ENCODE measurements around the gene CT45A1. TPM values are rescaled to one million over a fixed set of nuclear protein-coding genes. Genes with fewer than 3 reads are reported as not detected.
"Not testable (repeated sequence)": the region's sequence is repeated elsewhere in the genome, so short reads cannot be mapped to it uniquely, and the experiment has no call there.

CT45A1 gene
- total and polyA plus RNA-seq, 12 donors = not detected

DNA sequence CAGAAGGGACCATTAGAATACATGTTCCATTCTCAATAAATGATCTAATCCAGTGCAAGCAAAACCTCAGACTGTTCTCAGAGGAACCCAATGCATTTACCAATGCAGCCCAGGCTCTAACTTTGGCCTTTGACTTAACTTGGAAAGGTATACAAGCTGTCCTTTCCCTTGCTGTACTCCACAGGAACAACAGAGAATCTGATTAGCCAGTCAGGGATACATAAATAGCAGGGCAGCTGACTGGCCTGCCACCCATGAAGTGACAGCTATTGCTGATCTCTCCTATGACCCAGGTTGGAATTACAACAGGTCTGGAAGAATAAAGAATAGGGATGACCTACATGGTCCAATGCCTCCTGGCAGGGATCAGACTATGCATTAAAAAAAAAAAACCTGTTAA is 14.5 kb upstream of the CT45A1 start:
- intact Hi-C loops (cut with DNase I) = no loop called here
- H3K27me3 ChIP-seq = peaks cover 11% of the 10 kb centered on the region

DNA sequence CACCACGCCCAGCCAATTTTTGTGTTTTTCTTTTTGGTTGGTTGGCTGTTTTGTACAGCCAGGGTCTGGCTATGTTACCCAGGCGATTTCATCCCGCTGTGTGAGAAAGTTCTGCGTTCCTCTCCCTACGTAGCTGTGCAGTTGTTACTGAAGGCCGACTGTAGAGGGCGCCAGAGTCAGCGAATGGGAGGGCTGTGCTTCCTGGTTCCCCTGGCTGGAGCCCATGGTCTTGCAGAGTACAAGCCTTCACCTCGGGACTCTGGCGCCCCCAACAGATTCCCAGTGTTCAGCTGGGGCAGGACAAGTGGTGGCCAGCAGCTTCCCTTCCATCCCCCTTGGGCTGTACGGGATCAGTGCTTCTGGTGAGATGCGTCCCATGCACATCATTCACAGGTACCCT is 5.6 kb upstream of the CT45A1 start:
- peaks cover 3% of the 10 kb centered on the region for H3K27me3 ChIP-seq
- H3K36me3 ChIP-seq (replicated peaks in 1 of 2) = no peaks in the 10 kb centered on the region
- WGBS, 4 donors = 54 to 63% (median 60%) methylated on average over 3 to 12 of the region's 12 CpGs
- H3K9me3 ChIP-seq (replicated peaks in 1 of 3) = no peaks in the 10 kb centered on the region
- no peak overlapping the region for H3K4me3 ChIP-seq
- TF ChIP-seq, protein P1, sequence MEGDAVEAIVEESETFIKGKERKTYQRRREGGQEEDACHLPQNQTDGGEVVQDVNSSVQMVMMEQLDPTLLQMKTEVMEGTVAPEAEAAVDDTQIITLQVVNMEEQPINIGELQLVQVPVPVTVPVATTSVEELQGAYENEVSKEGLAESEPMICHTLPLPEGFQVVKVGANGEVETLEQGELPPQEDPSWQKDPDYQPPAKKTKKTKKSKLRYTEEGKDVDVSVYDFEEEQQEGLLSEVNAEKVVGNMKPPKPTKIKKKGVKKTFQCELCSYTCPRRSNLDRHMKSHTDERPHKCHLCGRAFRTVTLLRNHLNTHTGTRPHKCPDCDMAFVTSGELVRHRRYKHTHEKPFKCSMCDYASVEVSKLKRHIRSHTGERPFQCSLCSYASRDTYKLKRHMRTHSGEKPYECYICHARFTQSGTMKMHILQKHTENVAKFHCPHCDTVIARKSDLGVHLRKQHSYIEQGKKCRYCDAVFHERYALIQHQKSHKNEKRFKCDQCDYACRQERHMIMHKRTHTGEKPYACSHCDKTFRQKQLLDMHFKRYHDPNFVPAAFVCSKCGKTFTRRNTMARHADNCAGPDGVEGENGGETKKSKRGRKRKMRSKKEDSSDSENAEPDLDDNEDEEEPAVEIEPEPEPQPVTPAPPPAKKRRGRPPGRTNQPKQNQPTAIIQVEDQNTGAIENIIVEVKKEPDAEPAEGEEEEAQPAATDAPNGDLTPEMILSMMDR (IDR thresholded peaks at IDR 0.05) = peak in 1 of 6 experiments; percentile 30
- TF ChIP-seq POLR2A (IDR thresholded peaks at IDR 0.05) = no peak
- DNase-seq = peak in 3 of 7 donors; percentile 1 to 26 (median 13)
- no peaks in the 10 kb centered on the region for H3K4me1 ChIP-seq (replicated peaks in 1 of 2)
- H3K27ac ChIP-seq = no peak overlapping the region
- intact Hi-C loops (cut with DNase I) = no loop called here

More for the DNA sequence above, 14.5 kb upstream of the CT45A1 start:
- Histone ChIP-seq H3K4me3 (no peak overlapping the region), H3K27ac (no peak overlapping the region), H3K4me1 (replicated peaks in 1 of 2) (no peaks in the 10 kb centered on the region), H3K9me3 (replicated peaks in 1 of 3) (no peaks in the 10 kb centered on the region), H3K36me3 (replicated peaks in 1 of 2) (no peaks in the 10 kb centered on the region)
- TF ChIP-seq, protein P1 (IDR thresholded peaks at IDR 0.05) = no peak
- no peak for TF ChIP-seq POLR2A (IDR thresholded peaks at IDR 0.05)
- no peak for DNase-seq

DNA sequence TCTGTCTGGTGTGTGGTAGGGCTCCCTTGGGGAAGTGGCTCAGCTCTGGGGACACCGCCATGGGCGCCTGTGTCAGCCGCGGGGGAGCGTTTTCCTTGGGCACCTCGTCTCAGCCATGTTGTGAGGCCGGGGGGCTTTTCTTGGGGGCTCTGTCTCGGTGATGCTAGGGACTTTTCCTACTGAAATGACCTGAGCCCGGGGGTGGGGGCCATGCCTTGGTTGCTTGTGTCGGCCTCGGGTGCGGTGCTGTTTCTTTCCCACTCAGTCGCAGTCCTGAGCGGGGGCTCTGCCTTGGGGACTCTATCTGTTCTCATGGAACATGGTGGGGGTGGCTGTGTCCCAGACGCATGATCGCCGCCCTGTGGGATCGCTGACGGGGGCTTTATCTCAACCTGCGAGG is 356 bp downstream of the CT45A1 start:
- H3K27me3 ChIP-seq = no peaks in the 10 kb centered on the region

DNA sequence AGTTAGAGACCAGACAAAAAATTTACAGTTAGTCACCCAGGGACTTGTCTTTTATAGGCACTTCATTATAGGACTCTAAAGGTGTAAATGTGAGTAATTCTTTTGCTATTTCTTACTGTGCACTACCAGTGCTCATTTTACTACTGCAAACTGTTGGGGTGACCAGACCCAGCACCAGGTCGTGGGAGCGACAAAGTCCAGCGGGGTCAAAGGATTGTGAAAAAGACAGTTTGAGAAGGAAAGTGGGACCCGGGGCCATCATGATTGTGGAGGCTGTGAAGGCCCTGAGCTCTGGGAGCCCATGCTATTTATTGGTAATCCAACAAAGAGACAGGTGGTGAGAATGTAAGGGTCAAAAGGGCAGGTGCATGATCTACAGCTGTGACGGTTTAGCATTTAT is 21.2 kb downstream of the CT45A1 start:
- not testable (repeated sequence) for DNase-seq
- 55 to 79% (median 70%) methylated on average over 5 of the region's 5 CpGs for WGBS, 4 donors

More for the DNA sequence above, 356 bp downstream of the CT45A1 start:
- DNase-seq = no peak
- TF ChIP-seq, protein P1 (IDR thresholded peaks at IDR 0.05) = no peak
- TF ChIP-seq POLR2A (IDR thresholded peaks at IDR 0.05) = no peak
- 75 to 89% (median 87%) methylated on average over 4 to 20 of the region's 20 CpGs for WGBS, 4 donors
- no peaks in the 10 kb centered on the region for H3K4me1 ChIP-seq (replicated peaks in 1 of 2)
- no peak overlapping the region for H3K27ac ChIP-seq
- intact Hi-C loops (cut with DNase I) = no loop called here
- no peaks in the 10 kb centered on the region for H3K9me3 ChIP-seq (replicated peaks in 1 of 3)
- no peak overlapping the region for H3K4me3 ChIP-seq
- no peaks in the 10 kb centered on the region for H3K36me3 ChIP-seq (replicated peaks in 1 of 2)

DNA sequence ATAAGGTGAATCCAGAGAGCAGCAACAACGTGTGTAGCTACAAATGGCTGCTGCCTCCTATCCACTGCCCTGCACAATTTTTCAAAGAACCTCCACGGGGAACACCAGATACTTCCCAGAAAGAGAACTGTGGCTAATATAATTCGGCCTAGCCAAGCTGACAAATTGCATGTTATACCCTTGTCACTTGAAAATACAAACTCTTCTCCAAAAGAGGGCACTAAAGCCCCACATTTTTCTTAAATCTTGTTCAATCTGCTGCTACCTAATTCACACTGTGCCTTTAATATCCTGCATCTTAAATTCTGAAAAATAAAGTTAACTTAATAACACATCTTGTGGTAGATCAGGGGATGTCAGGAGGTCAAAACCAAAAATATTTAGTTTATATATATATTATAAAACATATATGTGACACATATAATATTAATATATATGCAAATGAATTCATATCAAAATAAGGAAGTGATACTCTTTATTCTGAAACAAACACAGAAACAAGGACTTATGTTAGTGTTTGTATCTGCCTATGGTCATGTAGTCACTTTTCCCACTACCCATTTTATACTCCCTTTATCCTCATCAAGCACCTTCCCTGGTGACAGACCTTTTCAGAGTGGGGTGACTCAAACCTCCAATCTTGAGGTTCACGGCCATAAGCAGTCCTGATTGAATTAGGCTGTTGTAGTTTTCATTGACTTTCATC is 24.1 kb downstream of the CT45A1 start:
- 29 to 48% (median 37%) methylated on average over 4 of the region's 4 CpGs for whole genome bisulfite sequencing, 4 donors
- Histone ChIP-seq H3K9me3 (replicated peaks in 1 of 3) (no peaks in the 10 kb centered on the region), H3K4me1 (replicated peaks in 1 of 2) (no peaks in the 10 kb centered on the region), H3K4me3 (no peak overlapping the region), H3K27ac (no peak overlapping the region), H3K36me3 (replicated peaks in 1 of 2) (no peaks in the 10 kb centered on the region), H3K27me3 (no peaks in the 10 kb centered on the region)
- no peak for DNase-seq
- intact Hi-C loops (cut with DNase I) = no loop called here
- TF ChIP-seq, protein P1 (IDR thresholded peaks at IDR 0.05) = no peak
- TF ChIP-seq POLR2A (IDR thresholded peaks at IDR 0.05) = no peak

More for the DNA sequence above, 21.2 kb downstream of the CT45A1 start:
- intact Hi-C loops (cut with DNase I); H3K27me3 ChIP-seq; H3K4me3 ChIP-seq; H3K9me3 ChIP-seq (replicated peaks in 1 of 3); H3K27ac ChIP-seq; H3K36me3 ChIP-seq (replicated peaks in 1 of 2); H3K4me1 ChIP-seq (replicated peaks in 1 of 2): not testable (repeated sequence)
